Upper lobe of left lung (tissue), 6 donors: ENCODE results near the gene CLCNKB. TPM values are rescaled to one million over a fixed set of nuclear protein-coding genes. Genes with fewer than 3 reads are reported as not detected.

Experiments
- ATAC-seq, 2 donors: fragments of 200-7000 bp; cut with Tn5 transposase; one replicate each; pipeline ENCODE4 v1.9.1; 2022; ENCODE audit warnings: mild to moderate bottlenecking in 2 of 2, moderate library complexity in 2 of 2; ENCODE audit not compliant: low FRiP score in 2 of 2
- DNase-seq, 2 donors: peaks; one replicate each; pipeline ENCODE4 v3.0.0-alpha.2; 2019 to 2020
- H3K27ac ChIP-seq, 4 donors: fragments of 200-600 bp; sonication (generic); one replicate each; pipeline ENCODE4 v1.5.1; 2016 to 2019
- H3K27me3 ChIP-seq, 4 donors: fragments of 200-600 bp; sonication (generic); one replicate each; pipeline ENCODE4 v1.5.1; 2017 to 2019
- H3K36me3 ChIP-seq, 4 donors: fragments of 200-600 bp; sonication (generic); one replicate each; pipeline ENCODE4 v1.5.1; 2016 to 2019
- H3K4me1 ChIP-seq, 4 donors: fragments of 200-600 bp; sonication (generic); one replicate each; pipeline ENCODE4 v1.5.1; 2018 to 2019
- H3K4me3 ChIP-seq, 4 donors: fragments of 200-600 bp; sonication (generic); one replicate each; pipeline ENCODE4 v1.5.1; 2017 to 2019; ENCODE audit warnings: mild to moderate bottlenecking in 2 of 4, moderate library complexity in 1 of 4
- H3K9me3 ChIP-seq, 4 donors: fragments of 200-600 bp; sonication (generic); one replicate each; pipeline ENCODE4 v1.5.1; 2018 to 2019
- CTCF ChIP-seq, 6 experiments: fragments of 450-650 bp in 4 of 6; fragments of 200-600 bp in 2 of 6; sonication (generic) in 2 of 6; IDR thresholded peaks; one replicate each; pipeline ENCODE4 v1.5.1; 2016 to 2019; ENCODE audit warnings: antibody characterized with exemption in 6 of 6
- EP300 ChIP-seq, 4 donors: sonication (generic); formaldehyde crosslinking; IDR thresholded peaks; one replicate each; pipeline ENCODE4 v1.5.1; 2017; ENCODE audit warnings: antibody characterized with exemption in 4 of 4, control low read depth in 2 of 4
- POLR2A ChIP-seq, 4 donors: fragments of 450-650 bp; IDR thresholded peaks; one replicate each; pipeline ENCODE4 v1.5.1; 2016 to 2017; ENCODE audit warnings: antibody characterized with exemption in 4 of 4, mild to moderate bottlenecking in 2 of 4
- POLR2AphosphoS5 ChIP-seq, 2 donors: sonication (generic); formaldehyde crosslinking; IDR thresholded peaks; one replicate each; pipeline ENCODE4 v1.5.1; 2017; ENCODE audit warnings: antibody characterized with exemption in 2 of 2
- WGBS, 2 donors: methylation state at CpG; one replicate each; pipeline ENCODE4 v1.1.5; 2017 to 2018; 5-methylcytosine and 5-hydroxymethylcytosine counted together
- total RNA-seq, 6 donors: library from RNA; depleted of rRNA in 4 of 6; stranded (reverse); fragments of >200 nt in 4 of 6; gene quantifications; one replicate each; pipeline versions ENCODE4 v1.1.0 to v1.2.1, GENCODE V29; 2016 to 2021
- donor health status: DM: no; HTN: no; CAD: no; lungs with moderate emphysema.
- donor health status: DM: no; HTN: yes; CAD: no; lungs with severe emphysema.

The CLCNKB gene
- total RNA-seq, 6 donors from 2014 or later, result 0.46 to 9.4 (median 0.53) TPM; not detected in 2

- TF ChIP-seq POLR2AphosphoS5 (IDR thresholded peaks at IDR 0.05) (no peak), EP300 (IDR thresholded peaks at IDR 0.05) (no peak), POLR2A (IDR thresholded peaks at IDR 0.05) (no peak), CTCF (IDR thresholded peaks at IDR 0.05) (no peak)
- H3K4me1 ChIP-seq, result no peaks in the 10 kb centered on the region
- H3K36me3 ChIP-seq, result no peaks in the 10 kb centered on the region
- H3K27me3 ChIP-seq, result no peaks in the 10 kb centered on the region
- no peak overlapping the region for H3K4me3 ChIP-seq
- no peak overlapping the region for H3K27ac ChIP-seq
- no peak for DNase-seq
- WGBS, 2 donors, result 87 to 95% methylated on average over 21 of the region's 21 CpGs
- no peak for ATAC-seq
- H3K9me3 ChIP-seq, result no peaks in the 10 kb centered on the region
Observed at GRCh38 chr1:16094453-16095158, 51.0 kb downstream of the CLCNKB start.

- no peak for ATAC-seq
- no peaks in the 10 kb centered on the region for H3K4me1 ChIP-seq
- WGBS, 2 donors, result 61 to 64% methylated on average over 9 of the region's 9 CpGs
Observed at GRCh38 chr1:16095447-16095846, 51.9 kb downstream of the CLCNKB start.

GRCh38 chr1:16099412-16099811 lies 55.8 kb downstream of the CLCNKB start:
- Histone ChIP-seq H3K36me3 (no peaks in the 10 kb centered on the region), H3K4me1 (no peaks in the 10 kb centered on the region), H3K4me3 (no peak overlapping the region), H3K27ac (no peak overlapping the region), H3K27me3 (no peaks in the 10 kb centered on the region), H3K9me3 (no peaks in the 10 kb centered on the region)
- 87 to 96% methylated on average over 1 of the region's 1 CpG for WGBS, 2 donors
- ATAC-seq (no peak), DNase-seq (no peak)
- no peak for TF ChIP-seq POLR2A (IDR thresholded peaks at IDR 0.05)
- no peak for TF ChIP-seq EP300 (IDR thresholded peaks at IDR 0.05)
- TF ChIP-seq POLR2AphosphoS5 (IDR thresholded peaks at IDR 0.05), result no peak
- TF ChIP-seq CTCF (IDR thresholded peaks at IDR 0.05), result no peak

More at GRCh38 chr1:16095447-16095846, 51.9 kb downstream of the CLCNKB start:
- H3K9me3 ChIP-seq, result no peaks in the 10 kb centered on the region
- TF ChIP-seq POLR2AphosphoS5 (IDR thresholded peaks at IDR 0.05) (no peak), POLR2A (IDR thresholded peaks at IDR 0.05) (no peak), EP300 (IDR thresholded peaks at IDR 0.05) (no peak), CTCF (IDR thresholded peaks at IDR 0.05) (no peak)
- H3K4me3 ChIP-seq, result no peak overlapping the region
- DNase-seq, result no peak
- H3K27me3 ChIP-seq, result no peaks in the 10 kb centered on the region
- no peaks in the 10 kb centered on the region for H3K36me3 ChIP-seq
- no peak overlapping the region for H3K27ac ChIP-seq

GRCh38 chr1:16101623-16102022 lies 58.0 kb downstream of the CLCNKB start:
- TF ChIP-seq CTCF (IDR thresholded peaks at IDR 0.05) (no peak), EP300 (IDR thresholded peaks at IDR 0.05) (no peak), POLR2AphosphoS5 (IDR thresholded peaks at IDR 0.05) (no peak), POLR2A (IDR thresholded peaks at IDR 0.05) (no peak)
- ATAC-seq (no peak), DNase-seq (no peak)
- Histone ChIP-seq H3K36me3 (no peaks in the 10 kb centered on the region), H3K4me3 (no peak overlapping the region), H3K4me1 (peaks cover 0 to 3% (median 0%) of the 10 kb centered on the region in 4 donors), H3K27me3 (no peaks in the 10 kb centered on the region), H3K9me3 (no peaks in the 10 kb centered on the region), H3K27ac (no peak overlapping the region)
- WGBS, 2 donors, result 64 to 69% methylated on average over 9 of the region's 9 CpGs

Other genes starting within 250 kb of the CLCNKB start
- 1 to 10 TPM in 5 of 6 donors, under 1 TPM in 1; 0.57 to 2.1 (median 1.1) TPM for gene UQCRHL, start 236.1 kb upstream of the CLCNKB start, total RNA-seq
- gene SPEN, start 196.1 kb upstream of the CLCNKB start, total RNA-seq, result 10 to 100 TPM; 41.5 to 73.3 (median 51.3) TPM
- 10 to 100 TPM; 34.1 to 94.2 (median 42.9) TPM for gene ZBTB17, start 67.7 kb upstream of the CLCNKB start, total RNA-seq
- under 1 TPM in 2 of 6 donors, not detected in 4; 0.07 to 0.67 TPM for gene SRARP, start 39.5 kb upstream of the CLCNKB start, total RNA-seq
- 1 to 10 TPM; 1.0 to 9.2 (median 3.0) TPM for gene HSPB7, start 25.7 kb upstream of the CLCNKB start, total RNA-seq
- gene CLCNKA, start 21.7 kb upstream of the CLCNKB start, total RNA-seq, result under 1 TPM in 3 of 6 donors, not detected in 3; 0.20 to 0.89 (median 0.49) TPM
- under 1 TPM in 1 of 6 donors, not detected in 5; 0.13 TPM for gene FAM131C, start 29.9 kb downstream of the CLCNKB start, total RNA-seq
- gene EPHA2, start 112.3 kb downstream of the CLCNKB start, total RNA-seq, result 10 to 100 TPM; 21.0 to 66.3 (median 38.7) TPM
- gene ARHGEF19, start 168.9 kb downstream of the CLCNKB start, total RNA-seq, result 10 to 100 TPM in 4 of 6 donors, 1 to 10 TPM in 2; 3.5 to 70.2 (median 12.6) TPM
- 10 to 100 TPM in 2 of 6 donors, 1 to 10 TPM in 4; 3.0 to 11.6 (median 8.0) TPM for gene CPLANE2, start 193.4 kb downstream of the CLCNKB start, total RNA-seq